ENCODE results near the gene RNU1-2. TPM values are rescaled to one million over a fixed set of nuclear protein-coding genes. Genes with fewer than 3 reads are reported as not detected.
"Not testable (repeated sequence)": the region's sequence is repeated elsewhere in the genome, so short reads cannot be mapped to it uniquely, and the experiment has no call there.

RNU1-2 gene
- total RNA-seq, 1 experiment from 2014 or later, result 1,622 TPM

DNA sequence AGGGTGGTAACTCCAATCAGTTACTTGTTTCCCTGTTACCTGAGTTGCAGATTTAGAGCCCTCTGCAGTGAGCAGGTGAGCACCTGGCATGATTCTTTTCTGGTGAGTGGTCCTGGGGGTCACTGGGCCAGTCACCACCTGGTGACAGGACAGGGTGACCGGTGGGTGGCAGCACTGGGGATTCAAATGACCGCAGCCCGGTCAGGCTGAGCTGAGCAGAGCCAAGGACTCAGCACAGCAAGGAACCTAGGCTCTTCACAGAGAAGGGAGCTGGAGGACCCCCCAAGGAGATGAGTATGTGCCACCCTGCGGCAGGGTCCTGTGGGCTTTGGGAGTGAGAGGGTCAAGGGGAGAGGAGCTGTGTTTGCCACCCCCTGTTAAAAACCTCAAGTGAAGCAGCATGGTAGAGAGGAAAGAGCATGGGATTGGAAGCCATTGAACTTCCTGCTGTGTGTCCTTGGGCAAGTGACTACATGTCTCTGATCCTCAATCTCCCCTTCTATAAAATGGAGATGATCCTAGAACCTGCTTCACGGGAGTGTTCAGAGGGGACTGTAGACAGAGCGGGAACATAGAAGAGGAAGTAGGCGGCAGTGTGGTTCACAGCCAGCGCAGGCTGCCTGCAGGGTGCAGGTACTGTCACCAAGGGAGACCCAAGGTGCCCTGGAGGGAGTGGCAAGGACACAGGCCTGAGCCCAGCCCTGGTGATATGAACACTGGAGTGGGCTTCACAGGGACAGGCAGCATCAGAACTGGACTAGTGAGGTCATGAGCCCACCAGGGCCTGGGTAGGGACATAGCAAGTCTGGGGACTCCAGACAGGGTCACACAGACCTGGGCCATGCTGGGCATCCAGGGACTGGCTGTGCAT lies 16.3 kb downstream of the RNU1-2 start:
- not testable (repeated sequence) for BruUV-seq (replicated peaks)

DNA sequence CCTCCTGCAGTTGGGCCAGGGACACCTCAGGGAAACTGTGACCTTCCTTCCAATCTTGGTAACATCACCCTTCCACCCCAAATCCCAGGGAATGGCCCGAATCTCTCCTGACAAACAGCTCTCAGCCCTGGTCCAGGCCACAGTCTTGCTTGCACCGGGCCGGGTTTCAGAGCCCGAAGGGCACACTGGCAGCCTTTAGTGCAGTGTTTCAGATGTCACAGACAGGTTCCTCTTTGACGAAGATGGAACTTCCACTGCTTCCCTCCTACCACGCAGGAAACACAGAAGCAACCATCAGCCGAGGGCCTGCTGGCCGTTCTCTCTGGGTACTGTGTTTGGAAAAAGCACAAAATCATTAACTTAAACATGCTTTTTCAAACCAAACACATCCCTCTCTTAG lies 17.0 kb downstream of the RNU1-2 start:
- H3K27me3 Mint-ChIP-seq (ENCODE audit: insufficient read depth, unreplicated experiment); POLR2A ChIA-PET; CTCF ChIA-PET; H3K36me3 ChIP-seq (ENCODE audit: control insufficient read depth, insufficient read depth, low read length); BruUV-seq (replicated peaks); H3K27me3 ChIP-seq (replicated peaks; ENCODE audit: control insufficient read depth, insufficient read depth, low read length); H3K9me3 ChIP-seq; H3K36me3 Mint-ChIP-seq (ENCODE audit: insufficient read depth, unreplicated experiment); H3K9me3 Mint-ChIP-seq (ENCODE audit: unreplicated experiment); H3K4me1 ChIP-seq; H3K4me3 ChIP-seq (ENCODE audit: low read depth, low read length); H3K27ac Mint-ChIP-seq (ENCODE audit: unreplicated experiment): not testable (repeated sequence)
- Mint-ChIP-seq H3K4me1 (ENCODE audit: low read depth, unreplicated experiment) (peaks cover 16% of the 10 kb centered on the region), H3K4me3 (ENCODE audit: unreplicated experiment) (peak overlapping the region; percentile 85)
- DNase-seq, result peak in 1 of 2 experiments; percentile 17
- intact Hi-C loops (cut with micrococcal nuclease; ENCODE audit: unreplicated experiment), result loop anchor here (5.0 kb wide), 1 partner anchor 50 kb away; no protein-coding TSS in a partner anchor

More for the DNA sequence above, 16.3 kb downstream of the RNU1-2 start:
- intact Hi-C loops (cut with micrococcal nuclease; ENCODE audit: unreplicated experiment), result loop anchor here (5.0 kb wide), 1 partner anchor 50 kb away; no protein-coding TSS in a partner anchor
- CTCF ChIA-PET; H3K9me3 ChIP-seq; H3K27me3 ChIP-seq (replicated peaks; ENCODE audit: control insufficient read depth, insufficient read depth, low read length); POLR2A ChIA-PET; H3K27ac Mint-ChIP-seq (ENCODE audit: unreplicated experiment); H3K9me3 Mint-ChIP-seq (ENCODE audit: unreplicated experiment); H3K4me1 ChIP-seq; H3K4me3 ChIP-seq (ENCODE audit: low read depth, low read length); H3K27me3 Mint-ChIP-seq (ENCODE audit: insufficient read depth, unreplicated experiment); H3K36me3 Mint-ChIP-seq (ENCODE audit: insufficient read depth, unreplicated experiment); H3K36me3 ChIP-seq (ENCODE audit: control insufficient read depth, insufficient read depth, low read length): not testable (repeated sequence)
- peak overlapping the region; percentile 40 for H3K4me3 Mint-ChIP-seq (ENCODE audit: unreplicated experiment)
- peaks cover 16% of the 10 kb centered on the region for H3K4me1 Mint-ChIP-seq (ENCODE audit: low read depth, unreplicated experiment)
- TF ChIP-seq, protein P1, sequence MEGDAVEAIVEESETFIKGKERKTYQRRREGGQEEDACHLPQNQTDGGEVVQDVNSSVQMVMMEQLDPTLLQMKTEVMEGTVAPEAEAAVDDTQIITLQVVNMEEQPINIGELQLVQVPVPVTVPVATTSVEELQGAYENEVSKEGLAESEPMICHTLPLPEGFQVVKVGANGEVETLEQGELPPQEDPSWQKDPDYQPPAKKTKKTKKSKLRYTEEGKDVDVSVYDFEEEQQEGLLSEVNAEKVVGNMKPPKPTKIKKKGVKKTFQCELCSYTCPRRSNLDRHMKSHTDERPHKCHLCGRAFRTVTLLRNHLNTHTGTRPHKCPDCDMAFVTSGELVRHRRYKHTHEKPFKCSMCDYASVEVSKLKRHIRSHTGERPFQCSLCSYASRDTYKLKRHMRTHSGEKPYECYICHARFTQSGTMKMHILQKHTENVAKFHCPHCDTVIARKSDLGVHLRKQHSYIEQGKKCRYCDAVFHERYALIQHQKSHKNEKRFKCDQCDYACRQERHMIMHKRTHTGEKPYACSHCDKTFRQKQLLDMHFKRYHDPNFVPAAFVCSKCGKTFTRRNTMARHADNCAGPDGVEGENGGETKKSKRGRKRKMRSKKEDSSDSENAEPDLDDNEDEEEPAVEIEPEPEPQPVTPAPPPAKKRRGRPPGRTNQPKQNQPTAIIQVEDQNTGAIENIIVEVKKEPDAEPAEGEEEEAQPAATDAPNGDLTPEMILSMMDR (IDR thresholded peaks at IDR 0.05; ENCODE audit: insufficient read depth in 1 of 2, low read depth in 1 of 2, low read length in 1 of 2, severe bottlenecking in 1 of 2, unreplicated experiment in 1 of 2), result peak in 1 of 2 experiments; percentile 25
- DNase-seq, result peak; percentile 39 to 43

DNA sequence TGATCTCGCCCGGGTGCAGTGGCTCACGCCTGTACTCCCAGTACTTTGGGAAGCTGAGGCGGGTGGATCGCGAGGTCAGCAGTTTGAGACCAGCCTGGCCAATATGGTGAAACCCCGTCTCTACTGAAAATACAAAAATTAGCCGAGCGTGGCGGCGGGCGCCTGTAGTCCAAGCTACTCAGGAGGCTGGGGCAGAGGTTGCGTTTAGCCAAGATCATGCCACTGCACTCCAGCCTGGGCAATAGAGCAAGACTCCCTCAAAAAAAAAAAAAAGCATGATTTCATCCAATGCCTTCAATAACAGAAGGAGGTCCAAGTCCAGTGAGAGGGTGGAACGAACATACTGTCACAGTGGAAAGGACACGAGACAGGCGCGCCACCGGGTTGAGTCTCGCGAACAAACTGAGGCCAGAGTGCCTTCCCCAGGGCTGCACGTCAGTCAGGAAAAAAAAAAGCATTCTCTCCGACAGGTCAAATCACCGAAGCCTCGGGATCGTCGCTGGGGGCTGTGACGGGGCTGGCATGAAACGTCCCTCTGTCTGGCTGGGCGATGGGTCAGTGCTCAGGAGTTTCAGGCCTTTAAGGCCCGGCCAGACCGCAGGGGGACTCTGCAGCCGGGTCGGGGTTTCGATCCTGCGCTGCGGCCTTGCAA lies 17.5 kb downstream of the RNU1-2 start:
- Histone ChIP-seq H3K36me3 (ENCODE audit: control insufficient read depth, insufficient read depth, low read length) (no peaks in the 10 kb centered on the region), H3K4me3 (ENCODE audit: low read depth, low read length) (peak overlapping the region; percentile 82), H3K4me1 (peaks cover 4% of the 10 kb centered on the region; the same call in 1 of the 2 replicates), H3K27me3 (replicated peaks; ENCODE audit: control insufficient read depth, insufficient read depth, low read length) (no peaks in the 10 kb centered on the region), H3K9me3 (no peaks in the 10 kb centered on the region)
- peak overlapping the region; percentile 85 for H3K4me3 Mint-ChIP-seq (ENCODE audit: unreplicated experiment)
- TF ChIP-seq, protein P1 (IDR thresholded peaks at IDR 0.05; ENCODE audit: insufficient read depth in 1 of 2, low read depth in 1 of 2, low read length in 1 of 2, severe bottlenecking in 1 of 2, unreplicated experiment in 1 of 2), result no peak
- H3K9me3 Mint-ChIP-seq (ENCODE audit: unreplicated experiment), result no peaks in the 10 kb centered on the region
- peaks cover 16% of the 10 kb centered on the region for H3K4me1 Mint-ChIP-seq (ENCODE audit: low read depth, unreplicated experiment)
- BruUV-seq (replicated peaks), result TSS peak; percentile 55
- ChIA-PET CTCF (no interaction called here), POLR2A (no interaction called here)
- H3K27me3 Mint-ChIP-seq (ENCODE audit: insufficient read depth, unreplicated experiment), result no peaks in the 10 kb centered on the region
- intact Hi-C loops (cut with micrococcal nuclease; ENCODE audit: unreplicated experiment), result loop anchor here (5.0 kb wide), 1 partner anchor 49 kb away; no protein-coding TSS in a partner anchor
- H3K36me3 Mint-ChIP-seq (ENCODE audit: insufficient read depth, unreplicated experiment), result no peaks in the 10 kb centered on the region
- DNase-seq, result no peak
- H3K27ac Mint-ChIP-seq (ENCODE audit: unreplicated experiment), result peak overlapping the region; percentile 71
